Activated B cell treated with CpG ODN at 0.5 μM for 24 hours (primary cell): Measurements from ENCODE around the gene OMD. TPM values are rescaled to one million over a fixed set of nuclear protein-coding genes. Genes with fewer than 3 reads are reported as not detected.
"Not testable (repeated sequence)": the region's sequence is repeated elsewhere in the genome, so short reads cannot be mapped to it uniquely, and the experiment has no call there.

ENCODE experiments used
- ATAC-seq: fragments of 200-7000 bp; cut with Tn5 transposase; one replicate; pipeline ENCODE4 v1.10.0; 2021; ENCODE audit warnings: low read depth, mild to moderate bottlenecking, moderate library complexity
- CTCF ChIA-PET: fragments of 350-600 bp; sonication (Branson Sonifier 250); formaldehyde crosslinking; loops from one replicate; lab custom pipeline; 2021; ENCODE audit warnings: antibody characterized with exemption; lab: Charles Lee
- POLR2A ChIA-PET: fragments of 350-600 bp; sonication (Branson Sonifier 250); formaldehyde crosslinking; loops from one replicate; lab custom pipeline; 2021; ENCODE audit warnings: antibody characterized with exemption; lab: Charles Lee
- DNase-seq: peaks from one replicate; pipeline ENCODE4 v3.0.0; 2022
- H3K27ac Mint-ChIP-seq: one replicate; pipeline ENCODE4 v1.8.0; 2020; ENCODE audit warnings: mixed read lengths
- H3K27me3 Mint-ChIP-seq: one replicate; pipeline ENCODE4 v1.8.0; 2021; ENCODE audit warnings: mixed read lengths
- H3K36me3 Mint-ChIP-seq: one replicate; pipeline ENCODE4 v1.8.0; 2021; ENCODE audit warnings: low read depth, mixed read lengths
- H3K4me1 Mint-ChIP-seq: one replicate; pipeline ENCODE4 v1.8.0; 2021; ENCODE audit warnings: mixed read lengths
- H3K4me3 Mint-ChIP-seq: one replicate; pipeline ENCODE4 v1.8.0; 2020; ENCODE audit warnings: mild to moderate bottlenecking, mixed read lengths
- H3K9me3 Mint-ChIP-seq: one replicate; pipeline ENCODE4 v1.8.0; 2020; ENCODE audit warnings: mixed read lengths
- intact Hi-C: fragments of 100-400 bp; cut with micrococcal nuclease; formaldehyde crosslinking; loops from one replicate; pipeline ENCODE4 v1.15.1; 2024
- total RNA-seq: library from RNA; stranded (reverse); gene quantifications from 2 replicates; pipeline ENCODE4 v1.2.3, GENCODE V29; 2022
- TF ChIP-seq, protein P1 (sequence below): fragments of 200-600 bp; IDR thresholded peaks from one replicate; pipeline ENCODE4 v1.8.0; 2022; ENCODE audit warnings: antibody characterized with exemption, mild to moderate bottlenecking

Gene OMD
- total RNA-seq, 1 donor from 2014 or later = not detected

DNA sequence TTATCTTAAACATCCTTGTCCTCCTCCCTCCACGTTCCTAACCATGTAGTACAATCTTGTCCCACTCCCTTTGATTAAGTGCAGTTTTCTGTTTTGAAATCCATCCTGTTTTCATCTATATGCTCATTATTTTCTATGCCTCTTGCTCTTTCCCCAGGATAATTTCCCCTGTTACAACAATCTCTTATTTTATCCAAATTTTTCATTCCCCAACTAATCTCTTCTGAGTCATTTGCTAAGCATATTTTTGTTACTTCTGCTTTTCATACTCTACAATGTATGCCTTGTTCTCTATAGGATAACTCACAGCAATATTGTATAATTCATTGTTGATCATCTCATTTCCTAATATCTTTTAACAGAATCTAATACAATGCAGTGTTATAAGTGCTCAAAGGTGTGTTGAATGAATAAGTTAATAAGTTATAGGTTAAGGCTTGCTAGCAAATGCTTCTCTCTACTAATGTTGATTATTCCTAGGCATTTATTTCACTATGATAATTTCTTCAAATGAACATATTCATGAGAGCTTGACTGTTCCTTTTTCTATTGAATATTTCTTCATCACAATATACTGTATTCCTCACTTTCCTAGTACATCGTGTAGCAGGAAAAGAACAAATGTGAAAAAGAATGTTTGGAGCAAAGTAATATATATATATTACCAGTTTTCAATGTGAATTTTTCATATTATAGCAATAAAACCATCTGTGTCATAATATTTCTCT, 1.5 kb downstream of the OMD start:
- Mint-ChIP-seq H3K27ac (no peak overlapping the region), H3K4me1 (no peaks in the 10 kb centered on the region), H3K36me3 (no peaks in the 10 kb centered on the region), H3K4me3 (no peak overlapping the region), H3K9me3 (no peaks in the 10 kb centered on the region), H3K27me3 (no peaks in the 10 kb centered on the region)
- ChIA-PET CTCF (no interaction called here), POLR2A (no interaction called here)
- intact Hi-C loops = no loop called here
- TF ChIP-seq, protein P1, sequence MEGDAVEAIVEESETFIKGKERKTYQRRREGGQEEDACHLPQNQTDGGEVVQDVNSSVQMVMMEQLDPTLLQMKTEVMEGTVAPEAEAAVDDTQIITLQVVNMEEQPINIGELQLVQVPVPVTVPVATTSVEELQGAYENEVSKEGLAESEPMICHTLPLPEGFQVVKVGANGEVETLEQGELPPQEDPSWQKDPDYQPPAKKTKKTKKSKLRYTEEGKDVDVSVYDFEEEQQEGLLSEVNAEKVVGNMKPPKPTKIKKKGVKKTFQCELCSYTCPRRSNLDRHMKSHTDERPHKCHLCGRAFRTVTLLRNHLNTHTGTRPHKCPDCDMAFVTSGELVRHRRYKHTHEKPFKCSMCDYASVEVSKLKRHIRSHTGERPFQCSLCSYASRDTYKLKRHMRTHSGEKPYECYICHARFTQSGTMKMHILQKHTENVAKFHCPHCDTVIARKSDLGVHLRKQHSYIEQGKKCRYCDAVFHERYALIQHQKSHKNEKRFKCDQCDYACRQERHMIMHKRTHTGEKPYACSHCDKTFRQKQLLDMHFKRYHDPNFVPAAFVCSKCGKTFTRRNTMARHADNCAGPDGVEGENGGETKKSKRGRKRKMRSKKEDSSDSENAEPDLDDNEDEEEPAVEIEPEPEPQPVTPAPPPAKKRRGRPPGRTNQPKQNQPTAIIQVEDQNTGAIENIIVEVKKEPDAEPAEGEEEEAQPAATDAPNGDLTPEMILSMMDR = no peak
- no peak for DNase-seq
- ATAC-seq = no peak

- Mint-ChIP-seq H3K4me3 (no peak overlapping the region), H3K4me1 (peaks cover 11% of the 10 kb centered on the region), H3K27me3 (no peaks in the 10 kb centered on the region), H3K27ac (no peak overlapping the region), H3K36me3 (no peaks in the 10 kb centered on the region), H3K9me3 (no peaks in the 10 kb centered on the region)
- ChIA-PET POLR2A (no interaction called here), CTCF (no interaction called here)
- intact Hi-C loops = no loop called here
- TF ChIP-seq, protein P1 = no peak
- DNase-seq = no peak
- no peak for ATAC-seq
Observed at GRCh38 chr9:92414566-92414965, 9.7 kb downstream of the OMD start.

DNA sequence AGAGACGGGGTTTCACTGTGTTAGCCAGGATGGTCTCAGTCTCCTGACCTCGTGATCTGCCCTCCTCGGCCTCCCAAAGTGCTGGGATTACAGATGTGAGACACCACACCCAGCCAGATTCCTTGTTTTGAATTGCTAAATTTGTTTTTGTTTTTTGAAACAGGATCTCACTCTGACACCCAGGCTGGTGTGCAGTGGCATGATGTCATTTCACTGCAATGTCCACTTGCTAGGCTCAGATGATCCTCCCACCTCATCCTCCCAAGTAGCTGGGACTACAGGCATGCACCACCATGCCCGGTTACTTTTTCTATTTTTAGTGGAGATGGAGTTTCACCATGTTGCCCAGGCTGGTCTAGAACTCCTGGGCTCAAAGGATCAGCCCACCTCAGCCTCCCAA, 13.1 kb downstream of the OMD start:
- DNase-seq, H3K9me3 Mint-ChIP-seq, CTCF ChIA-PET, H3K36me3 Mint-ChIP-seq, intact Hi-C loops, H3K27ac Mint-ChIP-seq, ATAC-seq, H3K4me3 Mint-ChIP-seq, H3K27me3 Mint-ChIP-seq, POLR2A ChIA-PET: not testable (repeated sequence)
- H3K4me1 Mint-ChIP-seq = peaks cover 23% of the 10 kb centered on the region

DNA sequence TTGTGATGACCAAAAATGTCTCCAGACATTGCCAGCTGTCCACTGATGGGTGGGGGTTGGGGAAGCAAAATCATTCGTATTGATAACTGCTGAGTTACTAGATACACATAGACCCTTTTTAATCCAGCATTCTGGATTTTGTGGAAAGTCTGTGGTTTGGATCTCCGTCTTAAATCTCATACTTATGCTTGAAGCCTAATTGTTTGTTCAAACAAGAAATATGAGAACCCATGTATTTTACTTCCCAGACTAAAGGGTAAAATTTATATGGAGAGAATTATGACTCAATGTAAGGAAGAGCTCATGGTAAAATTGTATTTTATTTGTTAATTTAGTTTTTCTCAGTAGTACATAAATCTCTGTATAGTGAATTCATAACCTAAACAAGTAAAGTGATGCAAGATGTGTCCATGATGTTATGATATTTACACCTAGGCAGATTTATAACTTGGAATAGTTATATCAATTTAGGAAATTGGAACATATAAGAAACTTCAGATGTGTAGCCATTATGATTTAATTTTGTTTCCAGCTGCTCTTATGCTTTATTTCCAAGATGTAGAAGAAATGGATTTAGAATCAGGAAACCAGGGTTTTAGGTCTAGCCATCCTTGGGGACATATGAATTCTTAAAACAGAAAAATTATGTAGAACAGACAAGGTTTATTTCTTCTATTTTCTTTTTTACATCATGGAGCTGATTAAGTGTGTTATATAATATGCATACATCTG, 15.4 kb downstream of the OMD start:
- intact Hi-C loops = no loop called here
- Mint-ChIP-seq H3K27me3 (no peaks in the 10 kb centered on the region), H3K4me1 (peaks cover 20% of the 10 kb centered on the region), H3K27ac (no peak overlapping the region), H3K4me3 (no peak overlapping the region), H3K36me3 (no peaks in the 10 kb centered on the region), H3K9me3 (no peaks in the 10 kb centered on the region)
- ATAC-seq = no peak
- TF ChIP-seq, protein P1 = no peak
- ChIA-PET POLR2A (no interaction called here), CTCF (no interaction called here)
- no peak for DNase-seq

DNA sequence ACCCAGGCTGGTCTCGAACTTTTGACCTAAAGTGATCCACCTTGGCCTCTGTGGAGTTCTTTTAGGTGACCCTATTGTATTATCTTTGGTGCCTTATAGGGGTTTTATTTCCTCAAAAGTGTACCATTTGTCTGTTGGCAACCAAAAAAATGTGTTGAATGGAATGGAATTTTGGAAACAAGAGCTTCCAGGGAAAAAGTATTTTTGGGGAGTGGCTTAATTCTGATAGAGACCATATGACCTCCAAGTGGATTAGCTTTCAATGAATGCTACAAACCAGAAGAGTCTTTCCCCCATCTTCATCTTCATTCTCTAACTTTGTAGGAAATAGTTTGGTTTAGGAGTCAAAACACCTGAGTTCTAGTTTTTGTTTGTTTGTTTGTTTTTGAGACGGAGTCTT, 16.5 kb downstream of the OMD start:
- POLR2A ChIA-PET = no interaction called here

More for the DNA sequence above, 16.5 kb downstream of the OMD start:
- H3K9me3 Mint-ChIP-seq = no peaks in the 10 kb centered on the region
- no peak for DNase-seq
- no peak overlapping the region for H3K4me3 Mint-ChIP-seq
- no peaks in the 10 kb centered on the region for H3K27me3 Mint-ChIP-seq
- no peaks in the 10 kb centered on the region for H3K36me3 Mint-ChIP-seq
- ATAC-seq = no peak
- H3K27ac Mint-ChIP-seq = no peak overlapping the region
- intact Hi-C loops = no loop called here
- H3K4me1 Mint-ChIP-seq = peaks cover 18% of the 10 kb centered on the region
- CTCF ChIA-PET = no interaction called here
- TF ChIP-seq, protein P1 = no peak
